CD4-positive, alpha-beta T cell treated with Interleukin-1 beta for 1 hour (primary cell): Measurements from ENCODE around the gene FAM163A.
"Not testable (repeated sequence)": the region's sequence is repeated elsewhere in the genome, so short reads cannot be mapped to it uniquely, and the experiment has no call there.

ENCODE experiments used
- DNase-seq, 2 donors: peaks; one replicate each; pipeline ENCODE4 v3.0.0-alpha.2; 2020 to 2022

The FAM163A gene

GRCh38 chr1:179794669-179795068 lies 51.6 kb downstream of the FAM163A start:
- DNase-seq = no peak

GRCh38 chr1:179798213-179798863 lies 55.2 kb downstream of the FAM163A start:
- DNase-seq = no peak

GRCh38 chr1:179798864-179799516 lies 55.9 kb downstream of the FAM163A start:
- DNase-seq = no peak

GRCh38 chr1:179800481-179800880 lies 57.4 kb downstream of the FAM163A start:
- DNase-seq = no peak

- no peak for DNase-seq
Measured at GRCh38 chr1:179803104-179803503, 60.0 kb downstream of the FAM163A start.

- DNase-seq = no peak
Measured at GRCh38 chr1:179803918-179804317, 60.8 kb downstream of the FAM163A start.

- not testable (repeated sequence) for DNase-seq
Measured at GRCh38 chr1:179804417-179804816, 61.3 kb downstream of the FAM163A start.

GRCh38 chr1:179805291-179806195 lies 62.5 kb downstream of the FAM163A start:
- no peak for DNase-seq

GRCh38 chr1:179806333-179806732 lies 63.2 kb downstream of the FAM163A start:
- DNase-seq = no peak

- DNase-seq = no peak
Measured at GRCh38 chr1:179807291-179807690, 64.2 kb downstream of the FAM163A start.

- DNase-seq = no peak
Measured at GRCh38 chr1:179807691-179808485, 64.8 kb downstream of the FAM163A start.

- DNase-seq = no peak
Measured at GRCh38 chr1:179808503-179808902, 65.4 kb downstream of the FAM163A start.

GRCh38 chr1:179809506-179810366 lies 66.6 kb downstream of the FAM163A start:
- peak; percentile 74 to 76 for DNase-seq

- no peak for DNase-seq
Measured at GRCh38 chr1:179810367-179810715, 67.2 kb downstream of the FAM163A start.

- DNase-seq = no peak
Measured at GRCh38 chr1:179812501-179813292, 69.6 kb downstream of the FAM163A start.

GRCh38 chr1:179813626-179814545 lies 70.8 kb downstream of the FAM163A start:
- no peak for DNase-seq

- no peak for DNase-seq
Measured at GRCh38 chr1:179814546-179814838, 71.4 kb downstream of the FAM163A start.

- no peak for DNase-seq
Measured at GRCh38 chr1:179815641-179816040, 72.5 kb downstream of the FAM163A start.

GRCh38 chr1:179816196-179816960 lies 73.3 kb downstream of the FAM163A start:
- DNase-seq = no peak
